PC-3 (cell line): ENCODE results near the gene BIN2.

ENCODE experiments used
- CTCF ChIP-seq: fragments of 300-600 bp; sonication (generic); conservative IDR thresholded peaks from 2 replicates; pipeline ENCODE4 v1.5.1; 2017; ENCODE audit warnings: antibody characterized with exemption, low read depth, mild to moderate bottlenecking, low read length
- EZH2phosphoT487 ChIP-seq: fragments of 300-600 bp; sonication (generic); IDR thresholded peaks from 2 replicates; pipeline ENCODE4 v1.6.1; 2018; ENCODE audit warnings: mild to moderate bottlenecking, antibody characterized with exemption, low read length, borderline replicate concordance

GRCh38 chr12:51285843-51286242 is 38.1 kb downstream of the BIN2 start:
- TF ChIP-seq CTCF (no peak), EZH2phosphoT487 (no peak)
